ENCODE data around the gene PFN3. TPM values are rescaled to one million over a fixed set of nuclear protein-coding genes. Genes with fewer than 3 reads are reported as not detected.

Gene PFN3
- total RNA-seq, 1 donor from 2014 or later = not detected

GRCh38 chr5:177426566-177427210 is 26.2 kb upstream of the PFN3 start, which contains the start of gene GRK6:
Gene GRK6 (plus strand): TSS chr5:177426676. CDS start chr5:177426846, 170 bp downstream.
- Mint-ChIP-seq H3K27ac (ENCODE audit: unreplicated experiment) (peak within 1 kb of the TSS; percentile 96), H3K9me3 (ENCODE audit: low read depth) (no peaks in the 10 kb centered on the region), H3K36me3 (ENCODE audit: low read depth) (peaks cover 3% of the 10 kb centered on the region), H3K4me3 (ENCODE audit: unreplicated experiment) (peak within 1 kb of the TSS; percentile 86), H3K4me1 (ENCODE audit: low read depth) (peaks cover 21% of the 10 kb centered on the region), H3K27me3 (ENCODE audit: low read depth) (no peaks in the 10 kb centered on the region)
- DNase-seq (ENCODE audit: low spot score) = peak; percentile 70
- TF ChIP-seq CTCF (IDR thresholded peaks at IDR 0.05) = no peak

- TF ChIP-seq CTCF (IDR thresholded peaks at IDR 0.05) = no peak
- H3K36me3 Mint-ChIP-seq (ENCODE audit: low read depth) = peaks cover 3% of the 10 kb centered on the region
- H3K27ac Mint-ChIP-seq (ENCODE audit: unreplicated experiment) = peak overlapping the region; percentile 96
- peak; percentile 99 for DNase-seq (ENCODE audit: low spot score)
- H3K27me3 Mint-ChIP-seq (ENCODE audit: low read depth) = no peaks in the 10 kb centered on the region
- peaks cover 21% of the 10 kb centered on the region for H3K4me1 Mint-ChIP-seq (ENCODE audit: low read depth)
- no peaks in the 10 kb centered on the region for H3K9me3 Mint-ChIP-seq (ENCODE audit: low read depth)
- H3K4me3 Mint-ChIP-seq (ENCODE audit: unreplicated experiment) = peak overlapping the region; percentile 86
These were observed 25.5 kb upstream of the PFN3 start for GRCh38 chr5:177425801-177426565.

GRCh38 chr5:177425196-177425800 is 24.8 kb upstream of the PFN3 start:
- Mint-ChIP-seq H3K4me3 (ENCODE audit: unreplicated experiment) (peak overlapping the region; percentile 86), H3K27me3 (ENCODE audit: low read depth) (no peaks in the 10 kb centered on the region), H3K36me3 (ENCODE audit: low read depth) (no peaks in the 10 kb centered on the region), H3K27ac (ENCODE audit: unreplicated experiment) (peak overlapping the region; percentile 96), H3K4me1 (ENCODE audit: low read depth) (peaks cover 21% of the 10 kb centered on the region), H3K9me3 (ENCODE audit: low read depth) (no peaks in the 10 kb centered on the region)
- peak; percentile 38 for DNase-seq (ENCODE audit: low spot score)
- TF ChIP-seq CTCF (IDR thresholded peaks at IDR 0.05) = no peak

GRCh38 chr5:177423671-177424070 is 23.2 kb upstream of the PFN3 start:
- H3K4me1 Mint-ChIP-seq (ENCODE audit: low read depth) = peaks cover 19% of the 10 kb centered on the region

More at GRCh38 chr5:177423671-177424070, 23.2 kb upstream of the PFN3 start:
- Mint-ChIP-seq H3K27me3 (ENCODE audit: low read depth) (no peaks in the 10 kb centered on the region), H3K36me3 (ENCODE audit: low read depth) (no peaks in the 10 kb centered on the region), H3K4me3 (ENCODE audit: unreplicated experiment) (no peak overlapping the region), H3K9me3 (ENCODE audit: low read depth) (no peaks in the 10 kb centered on the region), H3K27ac (ENCODE audit: unreplicated experiment) (no peak overlapping the region)
- no peak for TF ChIP-seq CTCF (IDR thresholded peaks at IDR 0.05)
- DNase-seq (ENCODE audit: low spot score) = no peak

All from chondrocyte (in vitro differentiated cells).